ENCODE results near the gene PMPCB. TPM values are rescaled to one million over a fixed set of nuclear protein-coding genes. Genes with fewer than 3 reads are reported as not detected.

PMPCB gene
- total RNA-seq, 1 experiment from 2014 or later = 74.4 TPM

GRCh38 chr7:103314852-103315251 lies 17.6 kb downstream of the PMPCB start:
- TF ChIP-seq ZNF425 (CRISPR knock-in tag; conservative IDR thresholded peaks at IDR 0.05) (no peak), ZBTB43 (CRISPR knock-in tag; IDR thresholded peaks at IDR 0.05) (no peak), ZNF281 (CRISPR knock-in tag; IDR thresholded peaks at IDR 0.05) (no peak), IRF2 (CRISPR knock-in tag; IDR thresholded peaks at IDR 0.05; ENCODE audit: borderline replicate concordance, low read depth) (no peak), SOX15 (CRISPR knock-in tag; IDR thresholded peaks at IDR 0.05) (no peak), TP53 (CRISPR knock-in tag; IDR thresholded peaks at IDR 0.05) (no peak), FOXJ3 (CRISPR knock-in tag; IDR thresholded peaks at IDR 0.05; ENCODE audit: borderline replicate concordance) (no peak), SP1 (CRISPR knock-in tag; conservative IDR thresholded peaks at IDR 0.05) (no peak), RELA (CRISPR knock-in tag; IDR thresholded peaks at IDR 0.05; ENCODE audit: borderline replicate concordance) (no peak), TCF7 (CRISPR knock-in tag; IDR thresholded peaks at IDR 0.05; ENCODE audit: low read depth) (no peak), GRHL2 (CRISPR knock-in tag; IDR thresholded peaks at IDR 0.05; ENCODE audit: insufficient replicate concordance, severe bottlenecking) (no peak)
- TF ChIP-seq, protein P1, sequence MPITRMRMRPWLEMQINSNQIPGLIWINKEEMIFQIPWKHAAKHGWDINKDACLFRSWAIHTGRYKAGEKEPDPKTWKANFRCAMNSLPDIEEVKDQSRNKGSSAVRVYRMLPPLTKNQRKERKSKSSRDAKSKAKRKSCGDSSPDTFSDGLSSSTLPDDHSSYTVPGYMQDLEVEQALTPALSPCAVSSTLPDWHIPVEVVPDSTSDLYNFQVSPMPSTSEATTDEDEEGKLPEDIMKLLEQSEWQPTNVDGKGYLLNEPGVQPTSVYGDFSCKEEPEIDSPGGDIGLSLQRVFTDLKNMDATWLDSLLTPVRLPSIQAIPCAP (CRISPR knock-in tag; IDR thresholded peaks at IDR 0.05) = no peak
- TF ChIP-seq, protein P2, sequence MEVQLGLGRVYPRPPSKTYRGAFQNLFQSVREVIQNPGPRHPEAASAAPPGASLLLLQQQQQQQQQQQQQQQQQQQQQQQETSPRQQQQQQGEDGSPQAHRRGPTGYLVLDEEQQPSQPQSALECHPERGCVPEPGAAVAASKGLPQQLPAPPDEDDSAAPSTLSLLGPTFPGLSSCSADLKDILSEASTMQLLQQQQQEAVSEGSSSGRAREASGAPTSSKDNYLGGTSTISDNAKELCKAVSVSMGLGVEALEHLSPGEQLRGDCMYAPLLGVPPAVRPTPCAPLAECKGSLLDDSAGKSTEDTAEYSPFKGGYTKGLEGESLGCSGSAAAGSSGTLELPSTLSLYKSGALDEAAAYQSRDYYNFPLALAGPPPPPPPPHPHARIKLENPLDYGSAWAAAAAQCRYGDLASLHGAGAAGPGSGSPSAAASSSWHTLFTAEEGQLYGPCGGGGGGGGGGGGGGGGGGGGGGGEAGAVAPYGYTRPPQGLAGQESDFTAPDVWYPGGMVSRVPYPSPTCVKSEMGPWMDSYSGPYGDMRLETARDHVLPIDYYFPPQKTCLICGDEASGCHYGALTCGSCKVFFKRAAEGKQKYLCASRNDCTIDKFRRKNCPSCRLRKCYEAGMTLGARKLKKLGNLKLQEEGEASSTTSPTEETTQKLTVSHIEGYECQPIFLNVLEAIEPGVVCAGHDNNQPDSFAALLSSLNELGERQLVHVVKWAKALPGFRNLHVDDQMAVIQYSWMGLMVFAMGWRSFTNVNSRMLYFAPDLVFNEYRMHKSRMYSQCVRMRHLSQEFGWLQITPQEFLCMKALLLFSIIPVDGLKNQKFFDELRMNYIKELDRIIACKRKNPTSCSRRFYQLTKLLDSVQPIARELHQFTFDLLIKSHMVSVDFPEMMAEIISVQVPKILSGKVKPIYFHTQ (CRISPR knock-in tag; IDR thresholded peaks at IDR 0.05) = no peak
- ATAC-seq (no peak), DNase-seq (ENCODE audit: low spot score) (no peak)
- Mint-ChIP-seq H3K4me1 (no peaks in the 10 kb centered on the region), H3K27me3 (ENCODE audit: low read depth) (no peaks in the 10 kb centered on the region), H3K27ac (no peak overlapping the region), H3K36me3 (peaks cover 90% of the 10 kb centered on the region), H3K4me3 (no peak overlapping the region), H3K9me3 (no peaks in the 10 kb centered on the region)
- CTCF ChIA-PET = no interaction called here
- POLR2A ChIA-PET = no interaction called here

GRCh38 chr7:103316380-103316941 lies 19.2 kb downstream of the PMPCB start:
- Mint-ChIP-seq H3K4me3 (no peak overlapping the region), H3K27me3 (ENCODE audit: low read depth) (no peaks in the 10 kb centered on the region), H3K36me3 (peaks cover 82% of the 10 kb centered on the region), H3K27ac (no peak overlapping the region), H3K4me1 (no peaks in the 10 kb centered on the region), H3K9me3 (no peaks in the 10 kb centered on the region)
- CTCF ChIA-PET = no interaction called here
- POLR2A ChIA-PET = no interaction called here
- ATAC-seq (no peak), DNase-seq (ENCODE audit: low spot score) (no peak)
- TF ChIP-seq ZBTB43 (CRISPR knock-in tag; IDR thresholded peaks at IDR 0.05) (no peak), NR2C2 (CRISPR knock-in tag; IDR thresholded peaks at IDR 0.05) (no peak), SMAD3 (CRISPR knock-in tag; IDR thresholded peaks at IDR 0.05; ENCODE audit: borderline replicate concordance) (no peak), ZNF281 (CRISPR knock-in tag; IDR thresholded peaks at IDR 0.05) (no peak), JUN (CRISPR knock-in tag; IDR thresholded peaks at IDR 0.05) (no peak), TEAD1 (CRISPR knock-in tag; IDR thresholded peaks at IDR 0.05) (no peak), GABPB1 (CRISPR knock-in tag; IDR thresholded peaks at IDR 0.05) (no peak), SP1 (CRISPR knock-in tag; conservative IDR thresholded peaks at IDR 0.05) (no peak), ZNF512 (CRISPR knock-in tag; IDR thresholded peaks at IDR 0.05; ENCODE audit: borderline replicate concordance) (no peak)
